ENCODE data around the gene MMP27.

DNA sequence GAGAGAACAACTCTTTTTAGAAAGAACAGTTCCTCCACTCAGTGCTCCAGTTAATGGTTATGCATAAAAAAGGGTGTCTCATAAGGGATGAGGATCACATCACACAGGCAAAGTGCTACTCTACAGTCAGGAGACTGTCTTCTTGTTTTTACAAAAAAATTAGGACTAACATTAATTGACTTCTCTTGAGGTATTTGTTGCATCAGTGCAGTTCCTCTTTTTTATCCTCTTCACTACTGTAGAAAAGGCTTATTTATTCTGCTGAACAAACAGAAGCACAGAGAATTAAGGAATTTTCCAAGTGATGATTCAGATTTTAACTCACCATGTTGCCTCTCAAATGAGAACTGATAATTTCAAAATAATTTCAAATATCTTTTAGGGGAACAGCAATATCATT, 17.3 kb upstream of the MMP27 start:
- TF ChIP-seq POLR2AphosphoS5 (IDR thresholded peaks at IDR 0.05; ENCODE audit: low read depth, low read length) (no peak), ELF1 (IDR thresholded peaks at IDR 0.05; ENCODE audit: borderline replicate concordance, low read depth) (no peak), CTCF (IDR thresholded peaks at IDR 0.05 in 2 of 3, conservative IDR thresholded peaks at IDR 0.05 in 1 of 3; ENCODE audit: borderline replicate concordance in 1 of 3, insufficient read depth in 1 of 3, low read depth in 2 of 3, low read length in 2 of 3) (no peak), YY1 (IDR thresholded peaks at IDR 0.05; ENCODE audit: extremely low read depth, insufficient replicate concordance, low read depth, low read length) (no peak), POLR2A (IDR thresholded peaks at IDR 0.05; ENCODE audit: borderline replicate concordance, extremely low read depth, insufficient read depth, insufficient read length) (no peak), TCF7L2 (IDR thresholded peaks at IDR 0.05; ENCODE audit: borderline replicate concordance, extremely low read depth, insufficient read depth, insufficient read length) (no peak), RAD21 (IDR thresholded peaks at IDR 0.05; ENCODE audit: low read depth) (no peak), SP1 (IDR thresholded peaks at IDR 0.05; ENCODE audit: low read depth) (no peak), CEBPB (IDR thresholded peaks at IDR 0.05; ENCODE audit: low read depth) (no peak), REST (IDR thresholded peaks at IDR 0.05; ENCODE audit: low read depth) (no peak)
